Stimulated activated effector memory CD8-positive, alpha-beta T cell treated with anti-CD3 and anti-CD28 coated beads, Interleukin-12 subunit alpha, Interleukin-12 subunit beta, amount 100 ng/mL, for 72 hours (primary cell): ENCODE measurements around the gene BRD3OS.
A peak's percentile ranks its signal among the peaks of the same experiment; 100 is the strongest.

Experiments used
- ATAC-seq: fragments of 150-1000 bp; cut with Tn5 transposase; 2 replicates; pipeline ENCODE4 v1.10.0; 2021
- DNase-seq, 2 donors: peaks; one replicate each; pipeline ENCODE4 v3.0.0; 2021 to 2022; ENCODE audit warnings: low spot score in 2 of 2
- H3K27ac Mint-ChIP-seq: one replicate; pipeline ENCODE4 v1.8.0; 2022; ENCODE audit warnings: mild to moderate bottlenecking, mixed read lengths
- H3K36me3 Mint-ChIP-seq: one replicate; pipeline ENCODE4 v1.8.0; 2022; ENCODE audit warnings: mild to moderate bottlenecking, mixed read lengths
- H3K4me1 Mint-ChIP-seq: one replicate; pipeline ENCODE4 v1.8.0; 2022; ENCODE audit warnings: mixed read lengths
- H3K4me3 Mint-ChIP-seq: one replicate; pipeline ENCODE4 v1.8.0; 2022; ENCODE audit warnings: mild to moderate bottlenecking, mixed read lengths
- H3K9me3 Mint-ChIP-seq: one replicate; pipeline ENCODE4 v1.8.0; 2022; ENCODE audit warnings: mixed read lengths

BRD3OS gene

DNA sequence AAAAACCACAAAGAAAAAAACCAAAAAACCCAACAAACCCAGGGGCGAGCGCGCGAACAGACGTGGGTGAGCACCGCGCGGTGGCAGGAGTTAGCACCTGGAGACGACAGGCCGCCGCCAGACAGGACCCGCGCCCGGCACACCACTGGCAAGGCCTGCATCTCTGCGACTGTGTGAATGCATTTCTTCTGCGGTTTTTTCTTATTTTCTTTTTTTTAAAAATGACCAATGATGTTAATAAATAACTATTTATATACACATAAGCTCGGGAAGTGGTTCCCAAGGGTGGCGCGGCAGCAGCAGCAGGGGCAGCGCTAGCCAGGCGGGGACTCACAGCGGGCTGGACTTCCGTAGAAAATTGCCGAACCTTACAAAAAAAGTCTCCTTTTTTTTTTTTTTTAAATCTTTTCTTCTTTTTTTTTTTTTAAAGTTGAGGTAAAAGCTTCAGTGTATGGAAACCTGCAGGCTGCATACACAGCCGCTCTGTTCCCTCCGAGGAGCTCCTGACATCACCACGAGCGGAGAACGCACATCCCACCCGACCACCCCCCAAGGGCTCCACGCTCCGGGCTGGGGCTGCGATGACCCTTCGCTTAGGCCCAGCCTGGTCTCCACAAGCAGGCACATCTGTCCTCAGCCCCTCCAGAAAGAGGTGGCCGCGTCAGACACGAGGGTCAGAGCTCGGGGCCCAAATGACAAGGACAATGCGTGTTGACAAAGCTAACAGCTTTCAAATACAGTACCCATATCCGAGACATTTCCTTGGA lies 7.4 kb downstream of the BRD3OS start:
- H3K9me3 Mint-ChIP-seq: no peaks in the 10 kb centered on the region
- H3K4me3 Mint-ChIP-seq: no peak overlapping the region
- H3K36me3 Mint-ChIP-seq: peaks cover 56% of the 10 kb centered on the region
- DNase-seq: no peak
- H3K4me1 Mint-ChIP-seq: no peaks in the 10 kb centered on the region
- H3K27ac Mint-ChIP-seq: no peak overlapping the region
- no peak for ATAC-seq

DNA sequence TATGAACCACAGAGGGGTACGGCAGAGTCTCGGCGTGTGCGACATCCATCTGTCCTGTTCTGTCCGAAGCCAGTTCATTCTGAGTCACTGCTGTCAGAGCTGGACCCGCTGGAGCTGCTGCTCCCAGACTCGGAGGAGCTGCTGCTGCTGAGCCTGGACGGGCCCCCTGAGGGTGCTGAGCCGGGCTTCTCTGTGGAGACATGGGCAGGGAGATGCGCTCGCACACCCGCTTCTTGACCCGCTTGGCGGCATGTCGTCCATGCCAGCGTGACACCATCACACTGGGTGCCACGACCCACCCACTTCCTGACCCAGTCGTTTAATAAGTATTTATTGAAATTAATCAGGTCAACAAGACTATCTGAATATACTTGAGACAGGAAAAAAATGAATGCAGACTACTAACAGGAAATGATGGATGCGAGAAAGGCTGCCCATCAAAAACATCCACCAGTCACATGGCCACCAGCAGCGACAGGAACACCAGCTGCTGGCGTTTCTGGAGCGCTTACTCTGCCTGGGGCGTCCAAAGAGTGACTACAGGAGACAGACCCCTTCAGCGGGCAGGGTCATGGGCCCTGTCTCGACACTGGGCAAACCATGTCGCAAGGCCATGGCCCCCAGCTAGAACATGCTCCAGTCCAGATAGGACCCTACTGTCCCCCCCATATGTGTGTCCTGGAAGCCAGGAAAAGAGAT lies 8.4 kb downstream of the BRD3OS start:
- H3K9me3 Mint-ChIP-seq: no peaks in the 10 kb centered on the region
- DNase-seq (no peak), ATAC-seq (no peak)
- no peaks in the 10 kb centered on the region for H3K4me1 Mint-ChIP-seq
- H3K36me3 Mint-ChIP-seq: peaks cover 57% of the 10 kb centered on the region
- no peak overlapping the region for H3K27ac Mint-ChIP-seq
- no peak overlapping the region for H3K4me3 Mint-ChIP-seq

DNA sequence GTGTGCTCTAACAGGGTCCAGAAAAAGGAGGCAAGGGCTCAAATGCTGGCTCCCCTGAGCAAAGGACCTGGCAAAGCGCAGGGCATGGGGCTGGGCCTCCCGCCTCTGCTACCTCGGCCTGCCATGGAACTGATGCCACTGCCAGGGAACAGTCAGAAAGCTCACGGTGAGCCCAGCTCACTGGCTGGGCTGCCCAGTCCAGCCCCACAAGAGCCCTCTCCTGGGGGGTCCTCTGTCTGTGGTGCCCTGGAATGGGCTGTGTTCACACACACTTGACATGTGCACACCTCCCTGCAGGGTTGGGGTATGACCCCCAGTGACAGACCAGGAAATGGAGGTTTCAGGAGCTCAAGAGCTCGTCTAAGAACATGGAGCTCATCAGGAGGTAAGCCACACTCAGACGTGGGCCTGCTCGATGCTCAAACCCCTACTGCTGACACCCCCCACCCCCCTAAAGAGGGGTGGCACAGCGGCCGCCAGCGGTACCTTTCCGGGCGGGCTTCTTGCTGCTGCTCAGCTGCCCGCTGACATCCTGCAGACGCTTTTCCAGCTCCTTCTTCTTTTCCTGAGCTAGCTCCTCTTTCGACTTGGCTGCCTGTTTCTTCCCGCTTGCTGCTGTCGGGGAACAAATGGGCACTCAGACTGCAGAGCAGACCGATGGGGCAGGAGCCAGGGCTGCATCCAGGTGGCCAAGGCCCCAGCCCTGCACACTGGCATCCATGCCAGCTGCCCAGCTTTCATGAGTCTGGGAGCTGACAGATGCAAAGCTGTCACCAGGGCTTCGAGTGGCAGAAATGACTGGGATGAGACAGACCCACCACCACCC lies 9.1 kb downstream of the BRD3OS start:
- no peak for ATAC-seq
- H3K27ac Mint-ChIP-seq: no peak overlapping the region
- H3K36me3 Mint-ChIP-seq: peaks cover 65% of the 10 kb centered on the region
- H3K4me3 Mint-ChIP-seq: no peak overlapping the region
- H3K4me1 Mint-ChIP-seq: no peaks in the 10 kb centered on the region
- H3K9me3 Mint-ChIP-seq: no peaks in the 10 kb centered on the region
- DNase-seq: no peak

DNA sequence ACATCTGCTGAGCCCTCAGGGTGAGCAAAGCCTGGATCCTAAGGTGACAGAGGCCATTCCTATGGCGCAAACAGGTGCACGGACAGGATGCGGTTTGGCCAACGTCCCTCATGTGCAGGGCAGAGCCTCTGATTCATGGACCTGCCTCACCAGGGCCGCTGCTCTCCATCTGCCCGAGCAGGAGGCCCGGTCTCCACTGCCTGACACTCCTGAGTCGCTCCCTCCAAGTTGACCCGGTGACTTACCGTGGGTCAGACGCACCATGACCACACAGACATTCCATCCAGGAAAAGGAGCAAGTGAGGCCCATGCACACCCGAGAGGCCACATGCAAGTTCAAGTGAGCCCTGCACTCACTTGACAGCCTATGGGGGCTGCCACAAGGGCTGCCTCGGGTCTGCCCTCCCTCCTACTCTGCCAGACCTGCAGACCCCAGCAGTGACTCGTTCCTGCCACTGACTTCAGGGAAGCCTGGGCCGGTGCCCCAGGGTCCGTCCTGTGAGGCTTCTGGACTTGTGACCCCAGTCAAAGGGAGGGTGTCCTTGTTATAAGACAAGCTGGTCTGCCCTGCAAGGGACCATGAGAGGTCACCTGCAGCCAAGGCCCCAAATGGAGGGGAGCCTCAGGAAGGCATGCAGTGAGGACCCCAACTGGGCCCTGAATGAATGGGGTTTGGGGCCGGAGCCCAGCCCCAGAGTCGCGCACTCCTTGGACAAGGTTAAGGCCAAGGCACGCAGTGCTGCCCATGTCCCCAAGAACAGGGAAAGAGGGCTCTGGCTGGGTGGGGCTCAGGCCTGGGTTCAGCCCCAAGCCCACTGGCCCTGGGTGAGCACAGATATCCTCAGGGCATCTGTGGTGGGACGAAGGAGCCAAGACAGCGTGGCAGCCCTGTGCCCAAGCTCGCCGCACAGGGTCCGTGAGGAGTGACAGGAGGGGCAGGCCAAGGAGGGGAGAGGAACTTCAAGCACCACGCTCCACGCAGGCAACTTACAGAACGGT lies 10.1 kb downstream of the BRD3OS start:
- Mint-ChIP-seq H3K27ac (no peak overlapping the region), H3K4me3 (no peak overlapping the region), H3K9me3 (no peaks in the 10 kb centered on the region), H3K4me1 (no peaks in the 10 kb centered on the region), H3K36me3 (peaks cover 74% of the 10 kb centered on the region)
- DNase-seq (no peak), ATAC-seq (no peak)

DNA sequence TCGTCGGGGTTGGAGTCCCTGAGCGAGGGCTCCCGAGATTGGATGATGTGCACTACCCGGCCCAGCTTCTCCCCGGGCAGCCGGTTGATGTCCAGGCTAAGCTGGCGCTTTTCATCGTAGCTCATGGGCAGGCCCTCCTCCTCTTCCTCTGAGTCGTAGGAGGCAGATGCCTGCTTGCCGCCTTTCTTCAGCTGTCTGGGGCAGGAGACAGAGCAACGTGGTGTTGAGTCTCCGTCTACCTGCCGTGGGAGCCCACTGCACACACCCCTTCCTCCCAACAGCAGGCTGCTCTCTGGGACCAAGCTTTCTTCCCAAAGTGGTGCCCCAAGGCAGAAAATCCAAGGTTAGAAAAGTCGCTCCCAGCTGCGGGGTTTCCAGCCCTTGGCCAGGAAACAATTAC lies 10.8 kb downstream of the BRD3OS start:
- Mint-ChIP-seq H3K36me3 (peaks cover 77% of the 10 kb centered on the region), H3K9me3 (no peaks in the 10 kb centered on the region), H3K4me3 (no peak overlapping the region), H3K4me1 (no peaks in the 10 kb centered on the region), H3K27ac (no peak overlapping the region)
- DNase-seq: no peak
- ATAC-seq: no peak

DNA sequence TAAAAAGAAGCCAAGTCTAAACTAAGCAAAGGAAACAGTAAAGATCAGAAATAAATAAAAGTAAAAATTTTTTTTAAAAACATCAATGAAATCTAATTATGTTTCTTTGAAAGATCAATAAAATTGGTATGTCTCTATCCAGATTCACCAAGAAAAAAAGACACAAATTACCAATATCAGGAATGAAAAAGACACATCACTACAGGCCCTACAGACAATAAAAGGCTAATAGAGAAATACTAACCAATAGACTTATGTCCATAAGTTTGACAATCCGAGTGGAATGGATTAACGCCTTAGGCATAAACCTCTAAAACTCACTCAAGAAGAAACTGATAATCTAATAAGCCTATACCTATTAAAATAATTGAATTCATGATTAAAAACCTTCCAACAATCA lies 12.4 kb downstream of the BRD3OS start:
- DNase-seq (no peak), ATAC-seq (no peak)
- peaks cover 66% of the 10 kb centered on the region for H3K36me3 Mint-ChIP-seq
- H3K4me3 Mint-ChIP-seq: no peak overlapping the region
- H3K9me3 Mint-ChIP-seq: no peaks in the 10 kb centered on the region
- no peak overlapping the region for H3K27ac Mint-ChIP-seq
- H3K4me1 Mint-ChIP-seq: no peaks in the 10 kb centered on the region

DNA sequence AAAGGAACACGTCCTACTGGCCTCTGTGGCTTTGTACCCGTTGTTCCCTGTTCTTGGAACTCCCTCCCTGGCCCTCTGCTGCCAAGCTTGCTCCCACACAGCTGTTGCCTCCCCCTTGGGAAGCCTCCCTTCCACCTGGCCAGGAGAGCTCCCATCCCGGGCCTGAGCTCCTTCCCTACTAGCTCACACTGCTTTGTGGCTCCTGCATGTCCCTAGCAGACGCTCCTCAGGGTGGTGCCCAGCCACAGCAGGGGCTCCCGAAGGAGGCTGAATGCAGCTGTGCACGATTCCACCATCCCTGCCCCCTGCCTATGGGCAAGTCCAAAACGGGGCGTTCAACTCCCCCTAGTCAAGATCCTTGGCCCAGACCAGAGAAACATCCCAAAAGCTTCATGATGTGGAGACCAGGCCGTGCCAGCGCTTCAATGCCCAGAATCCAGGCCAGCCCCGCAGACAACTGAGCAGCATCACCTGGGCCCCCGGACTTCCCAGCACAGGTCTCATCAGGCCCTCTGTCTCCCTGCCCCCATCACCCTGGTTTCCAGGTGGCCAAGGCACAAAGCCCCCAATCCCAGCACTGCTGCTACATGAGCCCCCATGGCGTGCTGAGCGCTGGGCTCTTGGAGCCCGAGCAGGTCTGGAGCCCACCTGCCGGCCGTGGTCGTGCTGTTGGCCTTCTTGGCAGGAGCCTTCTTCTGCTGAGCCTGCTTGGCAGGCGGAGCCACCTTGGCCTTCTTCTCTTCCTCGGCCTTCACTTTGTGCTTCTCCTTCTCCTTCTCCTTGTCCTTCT lies 14.3 kb downstream of the BRD3OS start:
- Mint-ChIP-seq H3K27ac (peak overlapping the region; percentile 16), H3K4me1 (no peaks in the 10 kb centered on the region), H3K36me3 (peaks cover 54% of the 10 kb centered on the region), H3K4me3 (no peak overlapping the region), H3K9me3 (no peaks in the 10 kb centered on the region)
- ATAC-seq (peak; percentile 6), DNase-seq (no peak)

DNA sequence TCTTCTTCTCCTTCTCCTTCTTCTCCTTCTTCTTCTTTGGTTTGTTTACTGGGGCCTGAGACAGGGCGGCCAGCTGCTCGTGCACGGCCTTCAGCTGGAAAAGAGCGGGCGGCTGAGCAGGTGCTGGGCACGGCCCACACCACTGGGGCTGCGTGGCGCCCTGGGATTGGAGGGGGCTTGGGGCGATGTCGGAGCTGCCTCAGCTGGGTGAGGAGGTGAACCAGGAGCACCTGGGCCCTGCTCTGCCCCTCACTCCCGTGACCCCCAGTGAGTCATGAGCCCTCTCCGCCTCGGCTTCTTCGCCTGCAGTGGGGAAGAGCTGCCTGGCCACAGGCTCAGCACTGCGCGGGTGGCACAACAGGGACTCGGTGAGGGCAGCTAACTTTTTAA lies 14.9 kb downstream of the BRD3OS start:
- no peaks in the 10 kb centered on the region for H3K4me1 Mint-ChIP-seq
- H3K27ac Mint-ChIP-seq: no peak overlapping the region
- ATAC-seq: no peak
- H3K4me3 Mint-ChIP-seq: no peak overlapping the region
- no peaks in the 10 kb centered on the region for H3K9me3 Mint-ChIP-seq
- H3K36me3 Mint-ChIP-seq: peaks cover 48% of the 10 kb centered on the region
- no peak for DNase-seq

DNA sequence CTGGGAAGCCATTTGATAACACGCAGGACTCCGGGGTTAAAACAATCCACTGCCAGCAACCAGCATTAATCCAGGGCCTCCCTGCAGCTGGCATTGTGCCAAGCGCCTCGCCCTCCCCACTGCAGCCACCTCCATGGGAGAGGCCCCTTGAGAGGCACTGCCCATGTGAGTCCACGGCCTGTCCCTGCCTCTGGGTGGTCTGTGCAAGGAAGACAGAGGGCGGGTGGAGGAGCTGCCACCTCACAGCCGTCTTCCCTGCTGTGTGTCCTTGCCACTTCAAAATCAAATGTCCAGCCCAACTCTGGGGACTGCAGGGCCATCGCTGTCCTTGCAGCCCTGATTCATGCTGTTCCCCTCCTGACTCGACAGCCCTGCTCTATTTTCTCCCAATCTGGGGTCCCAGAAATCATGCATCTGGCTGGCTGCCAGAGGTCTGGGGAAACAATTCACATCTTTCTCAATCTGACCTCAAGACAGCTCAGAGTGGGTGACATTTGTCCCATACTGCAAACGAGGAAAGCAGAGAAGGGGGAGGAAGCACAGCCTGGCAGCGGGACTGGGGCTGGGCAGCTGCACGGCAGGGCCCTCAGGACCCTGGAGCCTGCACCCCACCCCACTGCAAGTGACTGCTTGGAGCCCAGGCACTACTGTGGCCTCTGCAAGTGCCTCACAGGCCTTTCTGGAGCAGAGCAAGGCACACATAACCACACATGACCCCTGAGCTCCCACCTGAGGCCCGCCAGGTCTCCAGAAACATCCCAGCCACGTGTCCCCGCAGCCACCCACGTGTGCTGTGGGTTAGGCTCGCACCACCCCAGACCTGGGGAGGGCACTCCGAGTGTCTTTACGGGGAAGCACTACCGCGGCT lies 15.7 kb downstream of the BRD3OS start:
- no peak for ATAC-seq
- no peak overlapping the region for H3K27ac Mint-ChIP-seq
- DNase-seq: no peak
- H3K36me3 Mint-ChIP-seq: peaks cover 44% of the 10 kb centered on the region
- H3K9me3 Mint-ChIP-seq: no peaks in the 10 kb centered on the region
- H3K4me1 Mint-ChIP-seq: no peaks in the 10 kb centered on the region
- H3K4me3 Mint-ChIP-seq: no peak overlapping the region

DNA sequence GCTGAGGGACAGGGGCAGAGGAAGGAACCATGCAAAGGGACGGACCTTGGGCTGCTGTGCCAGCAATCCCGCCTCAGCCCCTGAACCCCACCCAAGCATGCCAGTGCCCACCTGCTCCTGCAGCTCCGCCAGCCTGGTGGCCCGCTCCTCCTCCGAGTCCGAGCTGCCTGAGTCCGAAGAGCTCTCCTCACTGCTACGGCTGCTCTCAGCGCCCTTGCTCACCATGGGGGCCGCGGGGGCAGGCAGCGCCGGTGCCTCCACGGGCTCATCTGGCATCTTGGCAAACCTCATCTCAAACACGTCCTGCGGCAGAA lies 16.3 kb downstream of the BRD3OS start:
- no peak for ATAC-seq
- Mint-ChIP-seq H3K4me3 (no peak overlapping the region), H3K9me3 (no peaks in the 10 kb centered on the region), H3K27ac (no peak overlapping the region), H3K4me1 (no peaks in the 10 kb centered on the region), H3K36me3 (peaks cover 44% of the 10 kb centered on the region)
- DNase-seq: no peak

DNA sequence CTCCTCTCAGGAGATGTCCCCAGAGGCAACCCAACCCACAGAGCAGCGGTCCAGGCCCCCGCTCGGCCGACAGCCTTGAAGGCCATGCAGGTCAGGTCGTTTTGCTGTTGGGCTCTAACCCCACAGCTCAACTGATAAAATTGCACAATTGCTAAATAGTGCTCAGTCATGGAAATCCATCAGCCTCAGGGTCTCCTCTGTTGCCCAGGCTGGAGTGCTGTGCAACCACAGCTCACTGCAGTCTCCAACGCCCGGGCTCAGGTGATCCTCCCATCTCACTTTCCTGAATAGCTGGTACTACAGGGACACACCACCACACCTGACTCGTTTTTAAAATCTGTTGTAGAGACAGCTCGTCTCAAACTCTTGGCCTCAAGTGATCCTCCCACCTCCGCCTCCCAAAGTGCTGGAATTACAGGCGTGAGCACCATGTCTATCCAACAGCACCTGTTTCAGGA lies 18.3 kb downstream of the BRD3OS start:
- Mint-ChIP-seq H3K27ac (no peak overlapping the region), H3K4me1 (no peaks in the 10 kb centered on the region), H3K4me3 (no peak overlapping the region), H3K9me3 (no peaks in the 10 kb centered on the region), H3K36me3 (peaks cover 41% of the 10 kb centered on the region)
- no peak for DNase-seq
- no peak for ATAC-seq

DNA sequence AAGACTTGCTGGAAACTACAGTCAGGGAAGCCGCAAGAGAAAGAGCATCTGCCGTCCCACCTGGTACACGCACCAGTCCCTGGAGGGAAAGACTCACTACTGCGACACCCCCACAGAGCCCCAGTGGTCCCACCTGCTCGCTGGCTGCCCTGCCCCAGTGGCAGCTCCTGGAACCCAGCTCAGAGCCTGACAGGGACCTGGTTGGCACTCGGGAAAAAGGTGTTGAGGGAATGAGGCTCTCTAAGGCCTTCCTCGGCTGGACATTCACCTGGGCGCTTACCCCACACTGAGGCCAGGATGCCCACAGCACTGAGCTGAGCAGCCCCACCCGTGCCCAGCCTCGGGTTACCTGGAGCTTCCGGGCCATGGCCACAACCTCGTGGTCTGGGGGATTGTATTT lies 19.7 kb downstream of the BRD3OS start:
- peaks cover 27% of the 10 kb centered on the region for H3K36me3 Mint-ChIP-seq
- no peak overlapping the region for H3K27ac Mint-ChIP-seq
- ATAC-seq (no peak), DNase-seq (no peak)
- no peaks in the 10 kb centered on the region for H3K9me3 Mint-ChIP-seq
- no peak overlapping the region for H3K4me3 Mint-ChIP-seq
- H3K4me1 Mint-ChIP-seq: no peaks in the 10 kb centered on the region

DNA sequence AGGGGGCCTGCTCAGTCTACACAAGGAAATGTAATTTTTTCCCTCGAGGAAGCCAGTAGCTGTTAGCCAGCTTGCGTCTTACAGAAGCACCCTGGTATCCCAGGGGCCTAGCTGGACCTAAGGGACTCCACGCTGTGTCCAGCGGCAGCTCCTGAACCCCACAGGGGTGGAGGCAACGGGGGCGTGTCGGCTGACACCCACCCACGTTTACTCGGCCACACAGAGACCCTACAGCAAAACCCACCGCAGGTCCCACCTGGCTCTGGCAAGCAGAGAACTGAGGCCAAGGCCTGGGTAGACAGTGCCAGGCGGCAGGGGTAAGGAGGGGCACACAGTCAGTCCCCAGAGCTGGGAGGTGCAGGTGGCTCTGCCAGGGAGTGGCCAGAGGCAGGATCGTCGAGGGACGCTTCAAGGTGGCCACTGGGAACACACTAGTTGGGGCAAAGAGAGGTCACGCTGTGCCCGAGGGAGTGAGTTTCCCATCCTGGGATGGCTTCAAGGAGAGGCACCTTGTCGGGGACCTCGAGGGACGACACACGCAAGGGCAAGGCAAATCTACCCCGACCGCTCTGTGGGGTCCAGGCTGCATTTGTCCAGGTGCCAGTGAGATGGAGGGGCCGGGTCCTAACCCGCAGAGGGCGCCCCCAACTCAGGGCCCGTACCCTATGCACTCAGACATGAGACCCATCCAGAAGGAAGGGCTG lies 20.7 kb downstream of the BRD3OS start:
- H3K4me3 Mint-ChIP-seq: no peak overlapping the region
- no peaks in the 10 kb centered on the region for H3K4me1 Mint-ChIP-seq
- no peak for DNase-seq
- no peak overlapping the region for H3K27ac Mint-ChIP-seq
- ATAC-seq: no peak
- no peaks in the 10 kb centered on the region for H3K9me3 Mint-ChIP-seq
- H3K36me3 Mint-ChIP-seq: peaks cover 23% of the 10 kb centered on the region
